Islet precursor cell (in vitro differentiated cells): ENCODE results near the gene QRICH1.

Experiments used
- DNase-seq: peaks from one replicate; pipeline ENCODE4 v3.0.0-alpha.2; 2018

The QRICH1 gene

DNA sequence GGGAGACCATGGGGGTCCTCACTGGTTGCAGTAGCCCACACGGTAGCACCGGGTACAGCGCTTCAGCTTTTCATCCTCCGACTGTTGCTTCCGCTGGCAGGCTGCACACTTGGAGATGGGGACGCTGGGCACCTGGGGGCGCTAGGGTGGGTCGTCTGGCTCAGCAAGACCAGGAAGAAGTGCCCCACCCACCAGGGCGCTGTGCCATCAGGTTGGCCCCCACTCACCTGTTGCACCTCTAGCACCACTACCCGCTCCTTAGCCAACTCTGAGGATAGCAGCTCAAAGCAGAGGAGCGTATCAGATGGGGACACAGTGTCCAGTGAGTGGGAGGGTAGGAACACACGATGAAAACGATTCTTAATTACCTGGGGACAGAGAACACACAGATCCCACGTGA, 18.4 kb upstream of the QRICH1 start:
- no peak for DNase-seq

GRCh38 chr3:49111347-49111746, 17.5 kb upstream of the QRICH1 start:
- DNase-seq: no peak

DNA sequence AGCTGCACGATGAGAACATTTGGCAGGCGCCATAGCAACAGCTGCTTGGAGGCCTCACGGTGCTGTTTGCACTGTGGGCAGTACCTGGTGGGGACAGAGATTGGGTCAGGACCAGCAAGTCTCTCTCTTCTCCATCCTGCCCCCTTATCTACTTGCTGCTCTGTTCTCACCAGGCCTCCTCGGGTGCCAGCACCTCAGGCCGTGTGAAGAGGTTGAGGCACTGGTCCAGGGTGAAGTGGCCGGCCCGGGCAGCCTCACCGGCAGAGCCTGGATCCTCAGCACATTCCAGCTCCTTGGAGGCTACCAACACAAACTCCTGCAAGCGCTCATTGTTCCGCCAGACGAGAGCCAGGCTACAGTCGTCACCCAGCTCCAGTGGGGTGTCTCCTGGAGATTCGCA, 16.9 kb upstream of the QRICH1 start:
- no peak for DNase-seq

GRCh38 chr3:49108346-49108745, 14.5 kb upstream of the QRICH1 start:
- no peak for DNase-seq

DNA sequence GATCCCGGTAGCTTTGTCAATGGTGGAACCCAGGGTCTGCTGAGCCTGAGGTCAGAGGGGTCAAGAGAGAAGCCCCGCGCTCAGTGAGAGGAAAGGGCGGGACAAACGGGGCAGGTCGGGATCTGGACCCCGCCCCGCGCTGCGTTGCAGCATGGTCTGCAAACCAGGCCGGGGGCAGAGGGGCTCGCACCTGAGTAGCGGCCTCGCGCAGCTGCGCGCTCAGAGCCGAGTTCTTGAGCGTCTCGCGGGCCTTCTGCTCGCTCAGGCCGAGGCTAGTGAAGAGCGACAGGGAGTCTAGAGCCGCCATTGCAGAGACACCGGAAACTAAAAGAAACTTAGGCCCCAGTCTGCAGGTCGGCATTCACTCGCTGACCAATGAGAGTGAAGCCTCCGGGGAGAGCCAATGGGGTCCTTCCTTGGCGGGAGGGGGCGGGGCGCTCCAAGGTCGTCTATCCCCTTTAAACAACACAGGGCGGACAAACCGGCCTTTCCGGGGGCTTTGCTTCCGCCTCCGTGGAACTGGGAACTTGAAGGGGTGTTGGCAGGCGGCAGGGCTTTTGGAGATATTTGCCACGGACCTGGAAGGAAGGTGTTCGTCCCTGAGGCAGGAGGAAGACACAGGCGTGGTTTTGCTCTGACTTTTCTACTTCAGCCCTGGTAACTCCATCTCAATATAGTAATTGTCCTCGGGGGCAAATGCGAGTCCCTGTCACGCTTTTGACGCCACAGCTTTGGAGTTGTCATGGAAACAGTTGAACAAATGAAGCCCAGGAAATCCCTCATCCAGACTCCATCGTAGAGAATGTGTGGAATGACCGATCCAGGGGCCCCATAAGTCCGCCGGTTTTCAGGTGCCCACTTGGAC, 10.8 kb upstream of the QRICH1 start, which contains the start of gene QARS1:
Gene QARS1, minus strand, starts transcription at position 331 of the 865 bp plus-strand sequence. Its CDS starts 24 bp downstream, at position 307.
- DNase-seq: peak; percentile 98

DNA sequence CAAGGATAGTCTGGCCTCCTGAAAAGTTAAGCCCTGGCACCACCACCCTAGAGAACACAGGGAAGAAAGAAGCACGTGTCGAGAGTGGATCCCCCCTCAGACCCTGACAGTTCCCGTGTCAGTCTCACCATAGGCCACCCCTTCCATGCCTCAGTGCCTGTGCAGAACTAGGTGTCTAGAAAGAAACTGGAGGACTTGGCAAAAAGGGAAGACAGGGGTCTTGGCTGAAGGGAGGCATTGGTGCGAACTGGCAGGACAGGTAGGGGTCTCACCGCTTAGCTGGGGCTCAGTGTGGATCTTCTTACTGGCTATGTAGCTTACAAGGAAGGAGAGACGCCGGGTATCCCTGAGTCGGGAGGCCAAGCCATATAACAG, 10.2 kb upstream of the QRICH1 start:
- no peak for DNase-seq

DNA sequence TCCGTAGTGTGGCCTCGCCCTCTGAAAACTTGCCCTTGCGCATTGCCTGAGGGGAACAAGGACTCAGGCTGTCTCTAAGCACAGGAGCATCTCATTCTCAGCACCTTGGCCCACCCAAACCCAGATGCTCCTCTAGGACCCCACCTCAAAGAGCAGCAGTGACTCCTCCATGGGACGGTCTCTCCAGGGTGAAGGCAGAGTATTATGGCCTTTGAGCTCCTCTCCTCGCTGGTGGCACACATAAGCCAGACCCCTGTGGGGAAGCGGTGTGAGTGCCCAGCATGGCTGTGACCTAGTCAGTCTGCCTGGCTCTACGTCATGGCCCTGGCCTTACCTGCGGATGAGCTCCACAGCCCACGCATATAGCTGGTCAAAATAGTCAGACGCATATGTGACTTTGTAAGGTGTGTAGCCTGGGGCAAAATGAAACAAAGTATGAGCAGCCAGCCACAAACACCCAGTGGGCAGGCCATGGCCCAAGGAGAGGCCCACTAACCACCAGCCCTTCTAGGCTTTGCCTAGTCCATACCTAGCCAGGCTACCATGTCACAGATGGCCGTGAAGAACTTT, 6.3 kb upstream of the QRICH1 start:
- DNase-seq: no peak

GRCh38 chr3:49098910-49099630, 5.2 kb upstream of the QRICH1 start:
- no peak for DNase-seq

DNA sequence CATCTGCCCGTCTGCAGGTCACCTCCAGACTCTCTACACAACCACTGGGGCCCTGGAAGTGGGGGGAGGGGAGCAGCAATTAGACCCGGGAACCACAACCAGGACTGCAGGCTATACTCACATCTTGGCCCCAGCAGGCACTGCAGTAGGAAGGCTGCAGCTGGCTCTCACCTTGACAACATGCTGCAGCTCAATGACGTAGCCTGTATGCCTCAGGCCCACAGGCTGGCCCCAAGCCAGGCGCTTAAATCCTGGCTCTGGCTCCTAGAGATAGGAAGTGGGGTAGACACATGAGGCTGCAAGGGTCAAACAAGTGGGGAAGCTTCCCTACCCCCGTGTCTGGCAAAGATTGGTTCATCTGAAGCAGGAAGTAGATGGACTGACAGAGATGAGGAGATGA, 4.6 kb upstream of the QRICH1 start:
- DNase-seq: no peak

- peak; percentile 89 for DNase-seq
Observed at GRCh38 chr3:49092938-49093852, 676 bp downstream of the QRICH1 start.

- DNase-seq: no peak
Observed at GRCh38 chr3:49081429-49081828, 12.4 kb downstream of the QRICH1 start.

GRCh38 chr3:49079270-49079669, 14.6 kb downstream of the QRICH1 start:
- DNase-seq: no peak

GRCh38 chr3:49076646-49077045, 17.2 kb downstream of the QRICH1 start:
- no peak for DNase-seq

DNA sequence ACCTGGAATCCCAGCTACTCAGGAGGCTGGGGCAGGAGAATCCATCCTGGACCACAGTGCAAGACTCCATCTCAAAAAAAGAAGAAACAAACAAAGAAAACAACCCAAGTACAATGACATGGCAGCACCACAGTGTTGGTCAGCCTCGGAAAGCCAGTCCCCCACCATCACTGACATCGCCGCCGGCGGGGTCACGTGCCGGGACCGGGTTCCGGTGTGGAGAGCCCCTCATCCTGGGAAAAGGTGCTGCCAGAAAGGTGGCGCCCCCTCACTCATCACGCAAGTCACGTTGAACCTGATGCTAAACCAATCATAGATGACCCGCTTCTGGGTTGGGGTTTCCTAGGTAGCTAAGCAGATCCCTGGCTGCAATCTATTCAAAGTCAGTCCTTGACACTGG, 17.8 kb downstream of the QRICH1 start:
- DNase-seq: no peak

DNA sequence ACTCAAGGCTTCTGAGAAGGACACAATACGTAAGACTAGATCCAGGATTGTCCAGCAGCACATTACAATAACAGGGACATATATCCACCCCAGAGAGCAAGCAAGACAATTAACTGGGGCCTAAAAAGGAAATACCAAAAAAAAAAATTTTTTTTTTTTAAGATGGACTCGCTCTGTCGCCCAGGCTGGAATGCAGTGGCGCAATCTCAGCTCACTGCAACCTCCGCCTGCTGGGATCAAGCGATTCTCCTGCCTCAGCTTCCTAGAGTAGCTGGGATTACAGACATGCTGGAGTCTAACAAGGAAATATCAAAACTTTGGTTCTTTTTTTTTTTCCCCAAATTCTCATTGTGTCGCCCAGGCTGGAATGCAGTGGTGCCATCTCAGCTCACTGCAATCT, 35.9 kb downstream of the QRICH1 start:
- DNase-seq: no peak

GRCh38 chr3:49057268-49057667, 36.6 kb downstream of the QRICH1 start:
- no peak for DNase-seq

- DNase-seq: no peak
Observed at GRCh38 chr3:49054344-49054862, 39.5 kb downstream of the QRICH1 start.

DNA sequence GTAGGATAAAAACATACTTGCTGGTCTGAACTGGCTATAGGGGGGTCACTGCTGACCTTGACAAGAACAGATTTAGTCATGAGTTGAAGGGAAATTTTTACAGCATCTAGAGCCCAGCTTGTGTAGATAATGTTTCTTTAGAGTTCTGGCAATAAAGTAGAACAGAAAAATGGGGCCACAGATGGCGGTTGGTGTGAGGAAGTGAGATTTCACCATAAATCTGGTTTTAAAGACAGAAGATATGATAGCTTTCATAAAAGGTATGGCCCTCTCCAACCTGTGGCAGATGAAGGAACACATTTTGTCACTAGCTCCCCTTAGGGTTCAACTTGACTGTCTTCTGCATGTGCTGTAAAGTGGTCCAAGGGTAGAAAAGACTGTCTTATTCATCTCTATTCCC, 40.3 kb downstream of the QRICH1 start:
- no peak for DNase-seq

DNA sequence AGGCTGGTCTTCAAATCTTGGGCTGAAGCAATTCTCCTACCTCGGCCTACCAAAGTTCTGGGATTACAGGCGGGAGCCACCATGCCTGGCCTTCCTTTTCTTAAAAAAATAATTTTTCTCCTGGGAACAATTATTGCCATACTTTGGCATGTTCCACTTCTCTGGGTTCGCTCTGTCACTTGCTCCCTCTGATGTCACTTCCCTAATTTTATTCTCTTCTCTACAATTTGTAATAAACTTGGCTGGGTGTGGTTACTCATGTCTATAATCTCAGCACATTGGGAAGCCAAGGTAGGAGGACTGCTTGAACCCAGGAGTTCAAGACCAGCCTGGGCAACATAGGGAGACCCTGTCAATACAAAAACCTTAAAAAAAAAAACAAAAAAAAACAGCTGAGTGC, 58.6 kb downstream of the QRICH1 start:
- DNase-seq: no peak

DNA sequence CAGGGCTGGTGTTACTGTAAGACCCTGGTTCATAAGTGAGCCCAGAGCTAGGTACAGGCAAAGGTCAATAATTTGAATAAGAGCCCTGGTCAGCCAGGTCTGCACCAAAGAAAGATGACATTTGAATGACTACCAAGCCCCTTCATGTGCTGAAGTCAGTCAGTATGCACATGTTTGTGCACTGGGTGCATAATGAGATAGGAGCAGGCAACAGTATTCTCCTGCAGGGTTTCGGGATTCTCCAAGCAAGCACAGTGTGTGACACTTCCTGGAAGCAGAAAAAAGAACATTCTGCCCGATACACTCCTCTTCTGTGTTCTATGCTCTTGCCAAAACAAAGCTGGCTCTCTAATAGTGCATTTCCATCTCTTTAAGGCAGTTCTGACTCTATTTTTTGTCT, 59.2 kb downstream of the QRICH1 start:
- no peak for DNase-seq

DNA sequence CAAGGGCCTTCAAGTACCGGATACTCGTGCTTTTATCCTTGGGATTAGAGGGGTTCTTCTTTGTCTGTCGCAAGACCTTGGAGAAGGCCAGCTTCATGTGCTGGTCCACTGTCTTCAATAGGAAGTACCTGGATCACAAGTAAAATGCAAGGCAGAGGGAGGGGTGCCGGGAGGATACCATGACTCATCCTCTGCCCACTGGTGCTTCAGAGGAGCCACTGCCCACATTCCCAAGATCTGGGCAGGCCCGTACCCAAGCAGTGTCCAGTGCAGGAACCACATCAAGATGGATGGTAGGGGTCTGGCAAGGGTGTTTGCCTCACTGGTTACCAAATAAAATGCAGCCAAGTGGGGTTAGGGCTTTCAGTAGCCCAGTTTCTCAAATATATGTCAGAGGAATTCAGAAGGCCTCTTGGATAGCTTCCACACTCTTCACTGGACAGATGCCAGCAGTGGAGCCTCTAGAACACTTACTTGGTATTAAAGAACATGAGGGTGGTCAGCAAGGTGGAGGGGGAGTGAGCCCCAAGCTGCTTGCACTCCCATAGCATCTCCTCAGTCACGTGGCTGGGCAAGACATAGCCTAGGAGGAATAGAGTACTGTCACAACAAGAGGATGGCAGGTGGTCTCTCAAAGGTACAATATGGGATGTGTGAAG, 61.1 kb downstream of the QRICH1 start:
- no peak for DNase-seq

DNA sequence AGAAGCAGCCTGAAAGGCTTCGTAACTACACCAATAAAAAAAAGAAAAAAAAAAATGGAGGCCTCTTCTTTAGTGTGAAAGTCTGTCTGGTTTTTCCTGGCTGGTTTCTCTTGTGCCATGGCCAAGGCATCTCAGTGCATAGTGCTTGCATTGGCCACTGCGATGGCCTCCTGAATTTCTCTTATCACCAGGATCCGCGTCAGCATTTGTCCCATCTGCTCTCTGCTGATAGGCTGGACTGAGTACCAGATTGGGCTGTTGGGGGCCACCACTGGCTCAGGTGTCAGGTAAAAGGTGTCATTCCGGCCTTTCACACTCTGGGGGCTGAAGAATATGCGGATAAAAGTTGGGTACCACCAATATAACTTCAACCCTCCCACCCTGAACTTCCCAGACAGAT, 63.5 kb downstream of the QRICH1 start:
- DNase-seq: no peak
